Eye (tissue), 1 donor: ENCODE data around the gene LRRC14B.
"Not testable (repeated sequence)": the region's sequence is repeated elsewhere in the genome, so short reads cannot be mapped to it uniquely, and the experiment has no call there.

Experiments used
- DNase-seq: peaks from one replicate; pipeline ENCODE4 v3.0.0-alpha.2; 2015

Gene LRRC14B

GRCh38 chr5:160921-161802 is 30.1 kb upstream of the LRRC14B start:
- no peak for DNase-seq

- no peak for DNase-seq
These were observed 29.5 kb upstream of the LRRC14B start for GRCh38 chr5:161803-162110.

GRCh38 chr5:162190-162564 is 29.1 kb upstream of the LRRC14B start:
- no peak for DNase-seq

DNA sequence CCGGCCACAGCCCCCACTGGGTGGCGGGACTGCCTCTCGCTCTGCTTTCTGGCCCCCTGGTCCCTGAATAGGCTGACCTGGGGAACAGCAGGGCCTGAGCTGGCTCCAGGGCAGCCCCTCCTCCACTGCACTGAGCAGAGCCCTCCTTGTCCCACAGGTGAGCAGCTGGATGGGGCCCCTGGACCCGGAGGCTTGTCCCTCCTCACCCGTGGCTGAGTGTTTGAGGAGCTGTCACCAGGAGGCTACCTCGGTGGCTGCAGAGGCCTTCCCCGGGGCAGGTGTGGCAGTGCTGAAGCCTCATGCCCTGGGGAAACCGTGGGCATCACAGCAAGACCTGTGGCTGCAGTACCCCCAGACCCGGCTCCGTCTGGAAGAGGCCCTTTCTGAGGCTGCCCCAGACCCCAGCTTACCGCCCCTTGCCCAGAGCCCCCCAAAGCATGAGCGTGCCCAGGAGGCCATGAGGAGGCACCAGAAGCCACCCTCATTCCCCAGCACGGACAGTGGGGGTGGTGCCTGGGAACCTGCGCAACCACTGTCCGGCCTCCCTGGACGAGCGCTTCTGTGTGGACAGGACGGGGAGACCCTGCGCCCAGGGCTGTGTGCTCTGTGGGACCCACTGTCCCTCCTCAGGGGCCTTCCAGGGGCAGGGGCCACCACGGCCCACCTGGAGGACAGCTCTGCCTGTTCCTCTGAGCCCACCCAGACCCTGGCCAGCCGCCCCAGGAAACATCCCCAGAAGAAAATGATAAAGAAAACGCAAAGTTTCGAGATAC is 28.5 kb upstream of the LRRC14B start:
- DNase-seq, result no peak

DNA sequence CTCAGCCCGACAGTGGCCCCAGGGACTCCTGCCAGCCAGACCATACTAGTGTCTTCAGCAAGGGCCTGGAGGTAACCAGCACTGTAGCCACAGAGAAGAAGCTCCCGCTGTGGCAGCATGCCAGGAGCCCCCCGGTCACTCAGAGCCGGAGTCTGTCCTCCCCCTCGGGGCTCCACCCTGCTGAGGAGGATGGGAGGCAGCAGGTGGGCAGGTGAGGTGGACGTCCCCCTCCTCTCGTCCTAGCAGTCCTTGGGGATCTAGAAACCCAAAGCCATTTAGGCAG is 28.0 kb upstream of the LRRC14B start:
- no peak for DNase-seq

DNA sequence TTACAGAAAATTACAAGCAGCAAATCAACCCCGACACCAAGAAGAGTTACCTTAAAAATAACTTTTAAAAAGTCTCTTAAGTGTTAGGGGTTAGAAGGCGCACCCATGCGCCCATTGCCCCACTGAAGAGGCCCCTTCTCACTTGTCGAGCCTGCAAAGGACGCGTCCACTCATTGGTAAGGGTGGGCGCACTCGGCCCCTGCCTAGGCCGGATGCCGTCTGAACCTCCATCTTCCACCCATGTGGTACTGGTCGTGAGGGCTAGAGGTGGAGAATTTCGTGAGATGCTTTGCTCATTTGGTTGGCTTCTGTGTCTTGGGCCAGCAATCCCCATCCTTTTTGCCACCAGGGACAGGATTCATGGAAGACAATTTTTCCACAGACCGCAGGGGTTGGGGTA is 27.5 kb upstream of the LRRC14B start:
- no peak for DNase-seq

DNA sequence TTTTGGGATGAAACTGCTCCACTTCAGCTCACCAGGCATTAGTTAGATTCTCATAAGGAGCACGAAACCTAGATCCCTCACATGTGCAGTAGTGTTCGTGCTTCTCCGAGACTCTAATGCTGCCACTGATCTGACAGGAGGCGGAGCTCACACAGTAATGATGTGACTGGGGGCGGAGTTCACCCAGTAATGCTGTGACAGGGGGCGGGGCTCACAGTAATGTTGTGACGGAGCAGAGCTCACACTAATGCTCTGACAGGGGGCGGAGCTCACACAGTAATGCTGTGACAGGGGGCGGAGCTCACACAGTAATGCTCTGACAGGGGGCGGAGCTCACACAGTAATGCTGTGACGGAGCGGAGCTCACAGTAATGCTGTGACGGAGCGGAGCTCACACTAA is 27.1 kb upstream of the LRRC14B start:
- no peak for DNase-seq

DNA sequence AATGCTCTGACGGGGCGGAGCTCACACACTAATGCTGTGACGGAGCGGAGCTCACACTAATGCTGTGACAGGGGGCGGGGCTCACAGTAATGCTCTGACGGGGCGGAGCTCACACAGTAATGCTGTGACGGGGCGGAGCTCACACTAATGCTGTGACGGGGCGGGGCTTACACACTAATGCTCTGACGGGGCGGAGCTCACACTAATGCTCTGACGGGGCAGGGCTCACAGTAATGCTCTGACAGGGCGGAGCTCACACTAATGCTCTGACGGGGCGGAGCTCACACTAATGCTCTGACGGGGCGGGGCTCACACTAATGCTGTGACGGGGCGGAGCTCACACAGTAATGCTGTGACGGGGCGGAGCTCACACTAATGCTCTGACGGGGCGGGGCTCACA is 26.5 kb upstream of the LRRC14B start:
- not testable (repeated sequence) for DNase-seq

GRCh38 chr5:166441-167372 is 24.6 kb upstream of the LRRC14B start:
- DNase-seq, result no peak

GRCh38 chr5:167511-167910 is 23.8 kb upstream of the LRRC14B start:
- DNase-seq, result no peak

GRCh38 chr5:167982-168660 is 23.2 kb upstream of the LRRC14B start:
- DNase-seq, result no peak

- DNase-seq, result no peak
These were observed 22.1 kb upstream of the LRRC14B start for GRCh38 chr5:169071-169727.

DNA sequence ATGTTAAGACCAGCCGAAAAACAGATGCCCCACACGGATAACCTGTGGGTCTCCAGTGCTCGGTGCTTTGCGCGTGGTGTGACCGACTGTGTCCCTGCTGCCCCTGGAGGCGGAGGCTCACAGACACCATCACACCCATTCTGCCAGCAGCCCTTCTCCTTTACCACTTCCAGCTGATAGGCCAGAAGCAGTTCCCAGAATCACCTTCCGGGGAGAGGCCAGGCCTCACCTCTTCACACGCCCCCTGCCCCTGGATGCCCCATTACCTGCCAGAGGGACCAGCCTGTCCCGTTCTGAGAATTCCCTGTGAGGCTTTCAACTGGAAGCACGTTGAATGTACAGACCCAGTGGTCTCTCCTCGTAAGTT is 21.6 kb upstream of the LRRC14B start:
- no peak for DNase-seq

- no peak for DNase-seq
These were observed 20.1 kb upstream of the LRRC14B start for GRCh38 chr5:170971-171800.

- DNase-seq, result no peak
These were observed 19.4 kb upstream of the LRRC14B start for GRCh38 chr5:171801-172331.

GRCh38 chr5:172421-172820 is 18.9 kb upstream of the LRRC14B start:
- no peak for DNase-seq

GRCh38 chr5:172841-173251 is 18.4 kb upstream of the LRRC14B start:
- no peak for DNase-seq

DNA sequence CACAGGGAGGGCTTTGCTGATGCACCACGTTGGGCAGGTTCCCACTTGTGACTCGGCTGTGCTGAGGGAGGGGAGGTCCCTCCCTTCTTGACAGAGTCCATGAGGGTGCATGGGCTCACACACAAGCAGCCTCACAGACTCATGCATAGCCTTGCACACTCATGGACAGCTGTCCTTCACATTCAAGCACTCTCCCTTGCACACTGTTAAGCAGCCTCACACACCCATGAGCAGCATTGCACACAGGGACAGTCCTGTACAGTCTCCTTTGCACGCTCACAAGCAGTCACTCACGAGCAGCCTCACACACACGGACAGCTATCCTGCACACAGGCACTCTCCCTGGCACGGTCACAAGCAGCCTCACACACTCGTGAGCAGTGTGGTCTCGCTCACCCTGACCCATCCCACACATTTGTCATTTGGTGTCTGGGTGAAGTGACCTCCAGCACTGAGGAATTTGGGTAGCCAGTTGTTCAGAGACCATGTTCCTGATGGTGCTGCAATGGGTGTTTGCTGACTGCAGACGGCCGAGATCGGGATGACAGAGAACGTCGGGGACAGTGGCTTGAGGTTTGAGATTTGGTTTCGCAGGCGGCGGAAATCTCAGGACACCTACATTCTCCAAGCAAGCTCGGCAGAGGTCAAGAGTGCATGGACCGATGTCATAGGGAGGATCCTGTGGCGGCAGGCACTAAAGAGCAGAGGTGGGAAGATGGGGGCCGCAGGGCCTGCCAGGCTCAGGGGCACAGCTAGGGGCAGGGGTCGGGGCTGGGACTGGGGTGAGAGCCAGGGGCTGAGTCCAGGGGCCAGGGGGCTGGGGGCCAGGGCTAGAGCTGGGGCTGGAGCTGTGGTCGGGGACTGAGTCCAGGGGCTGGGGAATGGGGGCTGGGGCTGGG is 17.7 kb upstream of the LRRC14B start:
- no peak for DNase-seq

DNA sequence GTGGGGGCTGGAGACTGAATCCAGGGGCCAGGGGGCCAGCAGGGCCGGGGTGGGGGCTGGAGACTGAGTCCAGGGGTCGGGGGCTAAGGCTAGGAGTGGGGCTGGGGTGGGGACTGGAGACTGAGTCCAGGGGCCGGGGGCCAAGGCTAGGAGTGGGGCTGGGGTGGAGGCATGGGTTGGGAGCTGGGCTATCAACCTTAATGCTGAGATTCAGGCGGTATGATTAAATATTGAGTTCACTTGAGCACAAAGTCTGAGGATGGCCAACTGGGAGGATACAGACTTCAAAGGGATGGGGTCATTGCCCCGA is 17.0 kb upstream of the LRRC14B start:
- DNase-seq, result no peak

DNA sequence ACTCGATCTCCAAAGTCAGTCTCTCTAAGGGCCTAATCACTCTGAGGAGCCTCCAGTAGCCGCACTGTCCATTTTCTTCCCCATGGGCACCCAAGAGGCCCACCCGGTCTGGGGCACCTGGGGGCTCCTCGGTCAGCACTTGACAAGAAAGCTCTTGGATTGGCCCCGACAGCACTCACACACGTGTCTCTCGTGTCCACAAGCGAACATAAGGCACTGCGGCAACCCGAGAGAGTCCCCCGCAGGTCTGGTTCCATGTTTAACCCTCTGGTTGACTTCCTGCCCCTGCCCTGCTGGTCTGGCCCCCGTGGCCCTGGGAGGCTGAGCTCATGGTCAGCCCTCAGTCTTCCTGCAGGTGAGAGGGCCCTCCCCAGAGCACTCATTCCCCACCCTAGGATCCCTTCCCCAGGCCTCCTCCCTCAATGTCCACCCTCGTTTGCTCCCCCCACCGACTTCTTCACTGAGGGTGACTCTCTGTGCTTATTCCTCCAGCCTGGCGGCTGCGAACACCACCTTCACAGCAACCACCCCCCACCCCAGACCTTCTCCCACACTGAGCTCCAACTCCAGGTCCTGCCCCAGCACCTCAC is 16.3 kb upstream of the LRRC14B start:
- no peak for DNase-seq
